Measurements from ENCODE around the gene IFT27. TPM values are rescaled to one million over a fixed set of nuclear protein-coding genes. Genes with fewer than 3 reads are reported as not detected.

Gene IFT27
- total RNA-seq, 1 experiment from 2014 or later: 26.7 TPM

DNA sequence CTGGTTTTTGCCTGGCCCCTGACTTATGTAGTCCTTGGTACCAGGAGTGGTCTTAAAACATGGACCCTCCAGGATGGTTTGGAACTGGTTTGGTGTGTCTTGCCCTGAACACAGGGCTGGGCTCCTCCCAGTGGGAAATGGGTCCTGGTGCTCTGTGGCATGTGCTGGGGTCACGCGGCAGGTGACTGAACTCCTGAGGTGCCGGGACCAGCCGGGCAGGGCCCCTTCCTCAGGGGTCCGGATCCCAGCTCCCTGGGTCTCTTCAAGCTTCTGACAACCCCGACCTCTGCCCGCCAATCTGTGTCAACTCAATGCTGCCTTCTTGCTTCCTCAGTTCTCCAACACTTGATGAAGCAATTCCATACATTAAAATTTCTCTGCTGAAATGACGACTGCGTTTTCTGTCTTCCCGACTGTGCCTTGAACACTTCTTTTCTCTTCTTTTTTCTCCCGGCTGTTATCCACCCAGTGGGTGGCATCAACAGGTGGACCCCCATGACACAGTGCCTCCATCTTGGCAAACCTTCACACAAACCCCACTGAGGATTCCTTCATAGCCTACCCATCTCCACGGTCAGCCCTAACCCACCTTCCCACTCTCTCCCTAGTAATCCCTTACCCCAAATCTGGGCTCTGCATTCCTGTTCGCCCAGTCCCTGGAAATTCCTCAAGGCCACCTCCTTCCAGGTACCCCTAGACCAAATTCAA is 4.4 kb downstream of the IFT27 start:
- Histone ChIP-seq H3K9me3 (no peaks in the 10 kb centered on the region), H3K36me3 (no peaks in the 10 kb centered on the region), H3K27me3 (no peaks in the 10 kb centered on the region), H3K4me3 (no peak overlapping the region)
- no peak for DNase-seq

DNA sequence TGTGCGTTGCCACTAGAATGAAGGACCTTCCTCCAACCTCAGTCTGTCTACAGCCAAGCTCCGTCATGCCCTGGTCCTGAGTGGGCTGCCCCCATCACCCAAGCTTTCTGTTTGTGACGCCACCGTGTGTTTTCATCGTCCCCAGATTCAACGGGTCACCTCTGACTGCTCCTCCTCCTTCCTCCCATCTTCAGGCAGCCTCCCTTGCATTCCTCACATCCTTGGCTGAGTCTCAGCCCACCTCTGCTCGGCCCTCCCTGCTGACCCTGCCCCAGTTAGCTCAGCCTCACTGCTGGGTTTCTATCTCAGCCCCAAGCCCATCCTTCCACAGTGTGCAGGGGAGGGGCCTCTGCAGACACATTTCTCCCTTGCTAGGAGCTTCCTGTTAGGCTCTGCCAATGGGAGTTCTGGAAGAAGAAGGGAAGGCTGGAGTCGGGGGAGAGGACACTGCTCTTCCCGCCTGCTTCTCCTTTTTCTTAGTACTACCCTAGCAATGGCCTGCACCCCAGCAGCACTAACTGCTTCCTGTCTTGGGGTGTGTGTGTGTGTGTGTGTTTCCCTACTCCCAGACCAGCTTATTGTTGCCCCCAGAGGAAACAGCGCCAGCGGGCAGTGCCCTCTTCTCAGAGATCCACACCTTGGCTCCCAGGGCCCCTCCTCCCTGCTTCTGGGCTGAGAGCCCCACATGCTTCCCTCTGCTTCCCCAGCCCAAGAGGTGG is 5.2 kb downstream of the IFT27 start:
- DNase-seq: no peak
- no peaks in the 10 kb centered on the region for H3K27me3 ChIP-seq

DNA sequence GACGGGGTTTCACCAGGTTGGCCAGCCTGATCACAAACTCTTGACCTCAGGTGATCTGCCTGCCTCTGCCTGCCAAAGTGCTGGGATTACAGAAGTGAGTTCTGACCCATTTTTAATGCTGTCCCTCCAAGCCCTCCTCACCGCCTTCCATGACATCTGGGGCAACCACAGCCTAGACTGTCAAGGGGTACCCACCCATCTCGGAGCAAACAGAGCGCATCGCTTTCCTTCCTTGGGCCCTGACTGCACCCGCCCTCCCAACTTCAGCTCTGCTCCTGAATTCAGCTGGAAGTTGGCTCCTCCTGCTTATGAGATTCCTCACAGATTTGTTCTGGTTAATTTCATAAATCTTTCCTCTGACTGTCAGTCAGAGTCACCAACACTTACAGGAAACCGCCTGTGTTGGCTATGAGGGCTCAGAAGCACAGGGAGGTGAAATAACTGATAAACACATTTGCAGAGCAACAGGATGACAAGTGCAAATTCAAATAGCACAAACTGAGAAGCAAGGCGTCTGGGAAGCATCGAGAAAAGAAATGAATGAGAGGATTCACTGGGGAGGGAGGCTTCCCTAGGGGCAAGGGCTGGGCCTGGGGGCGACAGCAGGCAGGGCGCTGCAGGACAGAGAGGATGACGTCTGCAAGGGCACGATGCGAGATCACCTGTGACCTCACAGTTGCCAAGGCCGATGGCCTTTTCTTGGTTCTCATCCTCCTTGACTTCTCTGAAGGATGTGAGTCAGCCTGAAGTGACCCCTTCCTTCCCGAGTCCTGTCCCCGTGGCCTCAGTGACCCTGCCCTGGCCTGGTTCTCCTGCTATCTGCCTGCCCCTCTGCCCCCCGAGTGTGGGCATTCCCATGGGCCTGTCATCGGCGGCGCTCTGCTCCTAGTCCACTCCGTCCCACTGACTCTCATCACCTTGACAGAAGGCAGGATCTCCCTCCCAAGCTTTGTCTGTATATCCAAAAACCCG is 6.1 kb downstream of the IFT27 start:
- Histone ChIP-seq H3K4me3 (no peak overlapping the region), H3K27me3 (no peaks in the 10 kb centered on the region), H3K36me3 (no peaks in the 10 kb centered on the region), H3K9me3 (no peaks in the 10 kb centered on the region)
- DNase-seq: no peak

More for the DNA sequence above, 5.2 kb downstream of the IFT27 start:
- Histone ChIP-seq H3K4me3 (no peak overlapping the region), H3K36me3 (no peaks in the 10 kb centered on the region), H3K9me3 (no peaks in the 10 kb centered on the region)

DNA sequence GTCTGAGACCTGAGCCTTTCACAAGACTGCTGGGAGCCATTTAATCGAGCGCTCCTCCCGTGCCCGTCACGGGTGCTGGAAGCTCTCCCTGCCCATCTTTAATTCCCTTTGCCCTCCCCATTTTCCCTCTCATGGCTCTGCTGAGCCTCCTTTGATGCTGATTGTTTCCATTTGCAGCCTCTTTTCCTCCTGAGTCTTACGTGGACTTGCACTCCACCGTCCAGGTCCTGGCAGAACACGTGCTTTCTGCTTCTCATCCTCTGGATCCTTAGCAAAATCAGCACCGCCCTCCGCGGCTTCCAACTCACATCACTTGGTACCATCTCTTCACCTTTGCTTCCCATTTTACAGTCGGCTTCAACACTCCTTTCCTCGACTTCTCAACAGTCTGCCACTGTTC is 7.3 kb downstream of the IFT27 start:
- H3K4me3 ChIP-seq: no peak overlapping the region
- no peaks in the 10 kb centered on the region for H3K36me3 ChIP-seq
- no peaks in the 10 kb centered on the region for H3K9me3 ChIP-seq
- no peaks in the 10 kb centered on the region for H3K27me3 ChIP-seq
- no peak for DNase-seq

DNA sequence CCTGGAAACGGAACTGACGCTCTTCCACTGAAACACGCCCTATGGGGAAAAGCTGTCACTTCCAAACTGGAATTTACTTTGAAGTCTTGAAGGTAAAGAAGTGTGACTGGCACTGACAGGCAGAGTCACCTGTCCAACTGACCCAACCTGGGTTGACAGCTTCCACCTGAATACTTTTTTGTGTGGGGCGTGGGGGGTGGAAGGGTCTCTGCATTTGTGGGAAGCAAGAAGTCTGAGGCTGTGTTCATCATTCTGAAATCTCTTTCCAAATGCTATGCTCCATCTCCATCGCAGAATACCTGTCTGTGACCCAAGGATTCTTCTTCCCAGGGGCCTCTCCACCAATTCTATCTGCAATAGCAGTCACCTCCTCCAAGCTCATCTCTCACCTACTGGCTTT is 7.8 kb downstream of the IFT27 start:
- no peak for DNase-seq
- Histone ChIP-seq H3K36me3 (no peaks in the 10 kb centered on the region), H3K27me3 (no peaks in the 10 kb centered on the region), H3K9me3 (no peaks in the 10 kb centered on the region), H3K4me3 (no peak overlapping the region)

DNA sequence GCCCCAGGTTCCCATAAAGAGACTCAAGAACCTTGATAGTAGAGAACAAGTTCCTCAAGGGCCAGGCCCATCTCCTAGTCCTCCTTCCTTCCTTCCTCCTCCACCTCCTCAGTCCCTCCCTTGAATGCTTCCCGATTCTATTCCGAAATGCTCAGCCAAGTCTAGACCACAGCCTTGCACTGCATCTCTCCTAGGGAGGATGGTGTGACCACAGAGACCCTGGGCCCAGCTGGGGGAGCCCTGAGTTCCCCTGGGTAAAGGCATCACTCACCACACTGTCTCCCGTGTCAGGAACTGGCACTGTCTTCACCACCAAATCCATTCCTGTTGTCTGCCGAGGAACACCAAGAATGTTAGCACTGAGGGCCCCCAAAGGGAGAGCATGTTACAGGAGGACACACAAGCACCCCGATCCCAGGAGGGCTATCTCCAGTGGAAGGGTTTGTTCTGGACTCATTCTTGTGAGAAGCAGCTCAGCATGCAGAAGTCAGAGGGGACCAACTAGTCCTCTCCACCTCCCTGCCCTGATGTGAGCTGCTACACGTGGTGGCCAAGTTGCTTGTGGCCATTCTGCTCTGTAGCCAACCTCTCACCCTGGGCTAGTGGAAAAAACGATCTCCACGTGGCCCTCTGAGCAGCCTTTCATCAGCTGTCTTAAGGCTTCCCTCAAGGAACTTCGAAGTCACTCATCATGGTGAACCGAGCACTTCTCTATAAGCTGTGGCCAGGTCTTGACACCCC is 8.7 kb downstream of the IFT27 start:
- Histone ChIP-seq H3K36me3 (no peaks in the 10 kb centered on the region), H3K9me3 (no peaks in the 10 kb centered on the region), H3K4me3 (no peak overlapping the region), H3K27me3 (no peaks in the 10 kb centered on the region)
- no peak for DNase-seq

DNA sequence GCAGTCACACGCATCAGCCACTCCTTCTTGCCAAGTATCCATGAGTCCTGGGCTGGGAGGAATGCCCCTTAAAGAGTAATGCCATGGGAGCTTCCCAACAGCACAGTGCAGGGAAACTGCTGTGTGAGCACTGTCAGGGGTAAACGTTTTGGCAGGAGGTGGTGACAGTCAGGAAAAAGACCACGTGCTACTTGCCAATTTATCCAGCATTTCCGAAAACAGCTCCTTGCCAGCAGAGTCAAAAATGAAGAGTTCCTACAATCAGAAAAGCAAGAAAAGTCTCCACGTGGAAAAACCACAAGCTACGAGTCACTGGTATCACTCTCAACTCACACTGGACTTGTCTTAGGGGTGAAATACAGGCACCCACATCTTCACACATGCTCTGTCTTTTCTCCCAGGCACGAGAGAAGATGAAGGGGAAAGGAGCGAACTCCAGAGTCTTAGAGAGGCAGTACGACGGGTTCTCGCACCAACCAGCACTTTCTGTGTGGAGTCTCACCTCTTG is 9.9 kb downstream of the IFT27 start:
- Histone ChIP-seq H3K4me3 (no peak overlapping the region), H3K27me3 (no peaks in the 10 kb centered on the region), H3K36me3 (no peaks in the 10 kb centered on the region), H3K9me3 (no peaks in the 10 kb centered on the region)
- DNase-seq: no peak

DNA sequence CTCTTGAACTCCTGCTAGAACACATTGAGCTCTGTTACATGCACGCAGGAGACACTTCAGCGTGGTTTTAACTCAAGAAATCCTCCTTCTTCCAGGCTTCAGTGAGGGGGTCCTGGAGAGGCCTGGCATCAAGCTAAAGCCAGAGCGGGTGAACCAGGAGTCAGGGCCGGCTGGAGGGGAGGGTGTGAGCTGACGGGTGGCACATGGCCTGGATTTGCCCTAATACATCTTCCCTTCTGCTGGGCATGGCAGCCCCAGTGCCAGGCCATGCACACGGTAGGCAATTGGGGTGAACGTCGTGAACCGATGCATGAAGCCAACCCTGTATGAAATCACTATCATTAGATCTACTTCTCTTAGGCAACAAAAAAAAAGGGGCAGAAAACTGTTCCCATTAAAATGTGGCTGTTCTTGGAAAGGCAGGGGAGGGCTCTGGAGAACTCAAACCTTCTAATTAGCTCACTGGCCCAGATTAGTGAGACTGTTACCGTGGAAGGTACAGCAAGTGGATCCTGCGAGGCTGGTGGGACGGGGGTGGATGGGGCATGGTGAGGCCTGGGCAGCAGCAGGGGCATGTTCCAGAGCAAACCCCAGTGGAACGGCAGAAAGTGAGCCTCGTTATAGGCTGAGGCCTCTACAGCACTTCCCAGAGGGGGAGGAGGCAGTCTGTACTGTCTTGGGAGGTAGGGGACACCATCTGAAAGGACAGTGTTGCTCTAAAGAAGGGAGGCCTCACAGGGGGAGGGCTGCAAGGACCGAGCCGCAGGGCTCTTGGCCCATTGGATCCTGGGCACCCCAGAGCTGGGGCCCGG is 10.6 kb downstream of the IFT27 start:
- Histone ChIP-seq H3K4me3 (no peak overlapping the region), H3K9me3 (no peaks in the 10 kb centered on the region), H3K36me3 (no peaks in the 10 kb centered on the region), H3K27me3 (no peaks in the 10 kb centered on the region)
- DNase-seq: no peak

DNA sequence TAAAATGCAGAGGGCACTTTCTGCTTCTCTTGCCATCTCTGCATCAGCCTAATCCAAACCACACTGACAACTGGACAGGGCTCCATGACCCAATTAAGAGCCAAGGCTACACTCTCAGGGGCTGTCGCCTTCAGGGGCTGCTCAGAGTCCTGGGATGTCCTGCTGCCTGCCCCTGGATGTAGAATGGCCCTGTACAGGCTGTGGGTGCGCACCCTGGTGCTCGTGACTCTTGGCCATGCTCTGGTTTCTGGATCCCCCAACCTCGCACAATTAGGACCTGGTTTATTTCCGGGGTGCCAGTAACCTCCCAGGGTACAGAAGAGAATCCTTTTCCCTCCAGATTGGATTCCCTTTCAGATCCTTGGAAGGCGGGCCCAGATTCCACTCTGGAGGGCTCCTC is 11.3 kb downstream of the IFT27 start:
- H3K9me3 ChIP-seq: no peaks in the 10 kb centered on the region
- H3K4me3 ChIP-seq: no peak overlapping the region
- H3K27me3 ChIP-seq: no peaks in the 10 kb centered on the region
- no peak for DNase-seq
- no peaks in the 10 kb centered on the region for H3K36me3 ChIP-seq

DNA sequence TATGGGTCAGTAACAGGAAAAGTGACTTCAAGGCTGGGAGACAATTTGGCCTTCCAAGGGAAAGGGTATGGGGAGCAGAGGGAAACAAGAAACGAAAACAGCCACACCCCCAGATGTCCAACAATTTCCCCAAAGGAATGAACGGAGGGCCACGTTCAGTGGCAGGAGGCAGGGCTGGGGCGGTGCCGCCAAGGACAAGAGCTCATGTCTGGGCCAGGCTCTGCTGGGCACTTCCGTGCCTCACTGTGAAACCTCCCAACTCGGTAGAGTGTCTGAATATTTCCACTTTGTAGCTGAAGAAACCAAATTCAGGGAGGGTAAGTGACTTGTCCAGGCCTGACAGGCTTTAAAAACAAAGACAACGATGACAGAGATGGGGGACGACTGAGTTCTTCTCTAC is 11.9 kb downstream of the IFT27 start:
- no peak overlapping the region for H3K4me3 ChIP-seq
- DNase-seq: no peak
- H3K36me3 ChIP-seq: no peaks in the 10 kb centered on the region
- H3K27me3 ChIP-seq: no peaks in the 10 kb centered on the region
- H3K9me3 ChIP-seq: no peaks in the 10 kb centered on the region

DNA sequence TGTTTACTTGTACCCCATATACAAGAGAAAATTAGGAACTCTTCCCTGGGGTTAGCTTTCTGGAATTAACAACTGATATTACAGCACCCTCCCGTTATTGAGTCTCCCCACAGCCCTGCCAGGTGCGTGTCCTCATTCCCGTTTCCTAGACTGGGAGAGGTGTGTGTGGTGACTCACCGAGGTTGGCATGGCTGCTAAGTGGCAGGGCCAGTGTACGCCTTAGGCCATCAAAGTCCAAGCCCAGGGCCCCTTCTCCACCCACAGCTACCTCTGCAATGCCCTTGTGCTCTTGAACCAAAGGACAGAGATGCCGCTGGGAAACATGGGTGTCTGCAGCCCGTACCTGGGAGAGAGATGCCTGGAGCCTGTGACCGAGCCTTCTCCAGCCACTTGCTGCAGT is 12.3 kb downstream of the IFT27 start:
- Histone ChIP-seq H3K27me3 (no peaks in the 10 kb centered on the region), H3K36me3 (no peaks in the 10 kb centered on the region), H3K9me3 (no peaks in the 10 kb centered on the region), H3K4me3 (no peak overlapping the region)
- no peak for DNase-seq

DNA sequence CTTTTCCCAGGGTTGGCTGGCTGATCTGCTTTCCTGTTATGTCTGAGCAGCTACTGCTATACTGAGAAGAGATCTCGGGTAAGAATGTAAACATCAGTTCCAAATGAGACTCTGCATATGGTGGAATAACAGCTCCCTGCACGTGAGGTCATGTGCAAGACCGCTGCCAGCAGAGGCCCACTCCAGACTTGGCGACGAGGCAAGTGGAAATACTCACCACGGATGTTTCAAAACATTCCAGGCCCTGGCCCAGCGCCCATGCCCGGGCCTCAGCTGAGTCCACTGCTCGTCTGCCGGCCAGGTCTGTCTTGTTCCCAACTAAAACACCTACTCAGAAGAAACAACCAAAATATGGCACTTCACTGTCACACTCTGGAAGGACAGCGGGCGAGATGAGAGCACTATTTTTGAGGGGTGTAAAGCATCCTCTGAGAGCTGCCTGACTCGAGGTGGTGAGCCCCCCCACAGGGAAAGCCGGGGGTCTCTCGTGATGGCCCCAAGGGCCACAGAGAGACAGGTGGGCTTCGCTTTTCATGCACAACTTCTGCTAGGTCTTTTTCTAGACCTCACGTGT is 13.1 kb downstream of the IFT27 start:
- Histone ChIP-seq H3K4me3 (no peak overlapping the region), H3K27me3 (no peaks in the 10 kb centered on the region), H3K9me3 (no peaks in the 10 kb centered on the region), H3K36me3 (no peaks in the 10 kb centered on the region)
- no peak for DNase-seq

DNA sequence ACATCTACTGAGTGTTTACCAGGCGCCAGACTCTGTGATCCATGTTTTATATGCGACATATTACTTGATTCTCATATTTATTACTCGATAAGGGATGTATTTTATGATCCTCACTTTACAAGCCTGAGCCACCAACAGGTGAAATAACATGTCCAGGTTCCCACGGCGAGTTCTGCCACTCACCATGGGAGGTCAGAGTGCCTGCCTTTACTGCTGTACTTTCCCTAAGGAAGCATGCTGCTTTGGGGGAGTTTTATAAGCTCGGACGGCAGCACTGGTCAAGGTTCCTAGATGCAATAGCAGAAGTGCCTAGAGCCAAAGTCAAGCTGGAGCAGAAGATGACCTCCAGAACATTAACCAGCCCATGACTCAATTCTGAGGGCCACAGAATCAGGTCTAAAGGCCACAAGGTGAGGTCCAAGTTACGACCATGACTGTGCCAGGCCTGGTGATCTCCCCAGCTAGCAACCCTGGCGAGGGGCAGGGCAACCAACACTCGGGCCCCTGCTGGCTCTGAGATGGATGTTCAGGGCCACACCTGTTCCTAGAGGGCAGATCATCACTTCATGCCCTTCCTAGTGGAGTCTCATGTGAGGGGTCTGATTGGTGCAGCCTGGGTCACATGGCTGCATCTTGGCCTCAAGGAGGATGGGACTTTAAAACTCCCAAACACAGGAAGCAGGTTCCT is 14.2 kb downstream of the IFT27 start:
- Histone ChIP-seq H3K9me3 (no peaks in the 10 kb centered on the region), H3K4me3 (no peak overlapping the region), H3K36me3 (no peaks in the 10 kb centered on the region), H3K27me3 (no peaks in the 10 kb centered on the region)
- DNase-seq: no peak

DNA sequence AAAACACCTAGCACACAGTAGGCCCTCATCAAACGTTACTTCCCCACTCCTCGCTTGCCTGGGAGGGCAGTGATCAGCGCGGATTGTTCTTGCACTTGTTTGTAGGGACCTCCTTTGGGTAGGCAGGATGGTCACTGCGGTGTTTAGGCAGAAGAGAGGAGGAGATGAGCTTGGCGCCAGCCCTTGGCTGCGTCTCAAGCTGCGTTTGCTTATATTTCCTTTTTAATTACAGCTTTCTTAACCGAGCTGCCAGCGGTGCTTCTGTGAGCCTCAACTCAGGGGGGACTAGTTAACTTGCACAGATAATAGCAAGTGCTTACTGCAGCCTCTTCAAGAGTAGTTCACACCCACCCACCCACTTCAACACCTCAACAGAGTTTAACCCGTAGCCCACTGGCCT is 15.1 kb downstream of the IFT27 start:
- Histone ChIP-seq H3K27me3 (no peaks in the 10 kb centered on the region), H3K4me3 (no peak overlapping the region), H3K9me3 (no peaks in the 10 kb centered on the region), H3K36me3 (no peaks in the 10 kb centered on the region)
- no peak for DNase-seq

Measured in MG63 (cell line).